HG03095 (cell line): Measurements from ENCODE around the gene ATXN7L1.

Source experiments
- ATAC-seq: cut with Tn5 transposase; IDR thresholded peaks from one replicate; pipeline ENCODE4 v1.9.1; 2021; ENCODE audit warnings: moderate library complexity; ENCODE audit not compliant: unreplicated experiment

Gene ATXN7L1

DNA sequence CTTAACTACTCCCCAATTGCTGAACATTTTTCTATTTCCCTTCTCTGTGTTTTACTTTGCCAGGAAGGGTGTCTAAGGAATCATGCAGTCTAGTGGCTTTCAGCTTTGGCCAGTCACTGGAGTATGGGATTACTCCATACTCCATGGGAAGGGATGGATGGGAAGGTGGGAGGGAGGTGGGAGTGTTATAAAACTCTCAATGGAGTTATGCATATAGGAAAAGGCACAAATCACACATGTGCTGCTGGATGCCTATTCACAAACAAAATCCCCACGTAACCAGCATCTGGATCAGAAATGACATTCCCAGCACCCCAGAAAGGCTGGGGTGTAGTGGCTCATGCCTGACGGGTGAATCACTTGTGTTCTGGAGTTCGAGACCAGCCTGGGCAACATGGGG lies 125.3 kb downstream of the ATXN7L1 start:
- no peak for ATAC-seq

DNA sequence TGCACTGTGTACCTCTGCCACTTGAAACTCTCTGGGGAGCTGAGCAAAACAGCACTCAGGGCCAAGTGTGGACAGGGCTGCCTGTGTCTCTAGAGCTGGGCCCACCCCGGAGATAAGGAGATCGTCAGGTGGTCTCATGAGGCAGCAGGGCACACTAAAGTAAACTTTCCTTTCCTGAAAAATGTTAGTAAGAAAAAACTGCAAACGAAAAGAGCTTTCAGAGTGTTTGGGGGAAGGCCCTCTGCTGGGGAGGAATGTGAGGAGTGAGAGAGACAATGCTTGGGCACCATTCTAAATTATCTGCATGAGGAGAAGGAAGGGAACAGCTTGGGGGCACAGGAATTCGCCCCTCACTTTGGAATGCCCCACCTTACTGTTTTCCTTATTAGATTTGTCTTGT lies 127.7 kb downstream of the ATXN7L1 start:
- no peak for ATAC-seq

DNA sequence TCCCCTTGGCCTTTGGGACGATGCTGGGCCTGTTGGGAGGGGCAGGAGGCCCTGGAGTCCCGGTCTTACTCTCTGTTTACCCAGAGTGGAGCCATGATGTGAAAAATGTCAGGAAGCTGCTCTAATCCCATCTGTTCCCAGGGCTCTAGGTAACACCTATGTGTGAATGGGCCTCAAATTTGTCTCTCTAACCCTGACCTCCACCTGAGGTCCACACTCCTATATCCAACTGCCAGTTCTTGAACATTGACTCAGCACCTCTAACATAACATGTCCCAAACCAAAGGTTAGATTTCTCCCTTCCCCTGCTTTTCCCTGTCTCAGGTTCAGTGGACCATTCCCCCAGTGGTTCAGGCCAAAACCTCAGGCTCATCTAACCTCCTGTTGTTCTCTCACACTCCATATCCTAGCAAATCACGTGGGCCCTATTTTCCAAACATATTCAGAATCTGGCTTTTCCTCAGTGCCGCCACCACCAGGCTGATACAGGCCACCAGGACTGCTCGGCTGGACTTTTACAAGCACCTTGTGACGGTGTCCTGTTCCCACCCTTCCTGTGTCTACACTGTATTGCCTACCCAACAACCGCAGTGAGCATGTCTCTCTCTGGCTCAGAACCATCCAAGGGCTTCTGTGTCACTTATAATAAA lies 130.6 kb downstream of the ATXN7L1 start:
- no peak for ATAC-seq

DNA sequence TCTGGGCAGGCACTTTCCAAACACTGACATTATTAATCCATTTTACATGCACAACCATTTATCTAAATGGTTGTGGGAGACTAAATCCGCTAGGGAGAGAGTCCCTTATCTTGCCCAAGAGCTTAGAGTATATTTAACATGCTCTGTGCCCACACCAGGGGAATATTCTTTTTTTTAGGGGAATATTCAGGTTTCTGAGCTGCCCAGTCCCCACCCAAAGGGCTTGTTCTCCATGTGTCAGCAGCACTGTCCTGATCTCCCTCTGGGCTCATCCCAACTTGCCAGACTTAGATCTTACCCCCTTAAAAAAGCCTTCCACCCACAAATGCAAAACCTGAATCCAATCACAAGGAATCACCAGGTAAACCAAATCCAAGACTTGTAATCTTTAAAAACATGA lies 132.1 kb downstream of the ATXN7L1 start:
- no peak for ATAC-seq

DNA sequence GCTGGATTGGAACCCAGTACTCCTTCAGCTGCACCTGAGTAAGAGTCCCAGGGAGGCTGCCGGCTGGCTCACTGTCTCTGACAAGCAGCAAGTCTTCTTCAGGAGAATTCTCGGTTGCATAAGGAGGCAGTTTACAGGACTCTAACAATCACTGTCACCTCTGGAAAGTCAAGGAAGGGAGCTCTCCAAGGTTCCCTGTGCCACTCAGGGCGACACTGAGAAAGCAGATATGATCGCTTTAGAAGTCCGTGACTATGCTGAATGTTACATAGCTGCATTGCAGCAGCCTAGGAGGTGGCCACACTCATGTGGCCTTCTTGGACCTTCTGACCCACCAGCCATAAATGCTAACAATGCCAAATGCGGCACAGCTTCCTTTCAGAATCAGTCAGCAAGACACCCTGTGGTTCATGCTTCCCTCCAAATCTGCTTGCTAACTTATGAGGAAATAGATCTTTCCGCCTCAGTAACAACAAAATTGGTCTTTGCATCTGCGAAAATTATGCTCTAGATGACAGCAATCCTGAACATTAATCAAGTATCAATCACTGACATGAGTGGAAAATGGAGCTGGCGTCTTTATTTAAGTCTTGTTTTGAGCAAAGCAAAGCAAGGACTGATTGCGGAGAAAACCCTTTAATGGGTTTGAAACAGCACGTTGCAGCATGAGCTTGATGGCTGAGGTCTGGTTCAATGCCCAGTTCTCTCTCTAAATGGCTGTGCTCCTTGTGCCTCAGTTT lies 132.9 kb downstream of the ATXN7L1 start:
- no peak for ATAC-seq

DNA sequence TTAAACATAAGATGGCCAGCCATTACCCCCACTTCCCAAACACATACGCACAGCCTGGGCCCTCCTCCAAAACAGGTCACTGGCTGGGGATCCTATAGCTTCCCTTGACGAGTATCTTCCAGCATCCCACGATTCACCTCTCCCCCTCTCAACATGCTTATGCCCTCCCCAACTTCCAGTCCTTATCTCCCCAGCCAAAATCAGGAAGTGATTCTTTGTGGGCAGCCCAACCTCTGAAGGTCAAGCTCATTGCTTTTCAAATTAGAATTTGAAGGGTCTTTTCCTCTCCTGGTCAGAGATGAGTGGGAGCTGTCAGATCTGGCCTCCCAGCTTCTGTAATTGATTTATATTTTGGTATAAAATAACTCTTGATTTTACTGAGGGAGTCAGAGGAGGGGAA lies 133.6 kb downstream of the ATXN7L1 start:
- no peak for ATAC-seq

DNA sequence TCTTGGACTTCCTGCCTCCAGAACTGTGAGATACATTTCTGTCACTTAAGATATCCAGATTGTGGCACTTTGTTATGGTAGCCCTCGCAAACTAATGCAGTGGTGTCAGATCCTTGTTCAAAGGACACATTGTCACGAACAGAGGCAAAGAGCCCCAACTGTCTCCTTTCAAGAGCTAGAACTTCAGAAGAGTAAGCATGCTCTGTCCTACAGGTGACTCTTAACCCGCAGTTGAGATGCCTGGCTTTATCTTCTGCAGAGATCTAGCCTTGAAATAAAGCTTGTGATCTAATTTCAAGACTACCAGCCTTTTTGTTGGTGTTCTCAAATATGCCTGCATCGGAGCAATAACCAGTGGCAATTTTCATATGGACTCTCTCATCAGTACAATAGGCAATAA lies 134.4 kb downstream of the ATXN7L1 start:
- no peak for ATAC-seq

DNA sequence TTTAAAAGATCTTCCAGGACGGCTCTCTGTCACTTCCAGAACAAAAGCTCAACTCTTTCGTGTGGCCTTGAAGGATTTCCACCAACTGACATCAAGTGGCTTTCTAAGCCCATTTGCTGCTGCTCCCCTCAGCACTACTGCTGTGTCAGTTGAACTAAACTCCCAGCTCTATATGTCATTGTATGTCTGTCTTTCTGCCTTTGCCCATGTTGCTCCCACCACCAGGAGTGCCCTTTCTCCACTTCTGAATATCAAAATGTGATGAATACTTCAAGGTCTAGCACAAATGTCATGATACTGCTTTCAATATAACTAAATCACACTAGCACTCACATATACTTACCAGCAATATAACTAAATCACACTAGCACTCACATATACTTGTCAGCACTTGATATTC lies 138.3 kb downstream of the ATXN7L1 start:
- ATAC-seq = no peak

DNA sequence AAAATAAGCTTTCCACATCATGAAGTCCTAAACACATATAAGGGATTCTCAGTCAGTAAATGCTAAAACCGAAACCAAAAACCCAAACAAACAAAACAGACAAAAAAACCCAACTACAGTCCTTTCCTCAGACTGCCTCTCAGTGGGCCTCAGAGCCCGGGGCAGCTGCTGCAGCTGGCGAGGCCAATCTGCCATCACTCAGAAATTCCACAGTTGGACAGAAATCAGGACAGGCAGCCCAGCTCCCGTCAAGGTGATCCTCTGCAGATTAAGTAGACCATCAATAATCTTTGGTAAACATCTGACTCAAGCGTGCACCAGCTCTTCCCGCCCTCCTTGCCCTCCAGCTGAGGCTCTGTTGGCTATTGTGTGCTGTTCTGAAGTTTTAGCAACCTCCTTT lies 142.2 kb downstream of the ATXN7L1 start:
- no peak for ATAC-seq

DNA sequence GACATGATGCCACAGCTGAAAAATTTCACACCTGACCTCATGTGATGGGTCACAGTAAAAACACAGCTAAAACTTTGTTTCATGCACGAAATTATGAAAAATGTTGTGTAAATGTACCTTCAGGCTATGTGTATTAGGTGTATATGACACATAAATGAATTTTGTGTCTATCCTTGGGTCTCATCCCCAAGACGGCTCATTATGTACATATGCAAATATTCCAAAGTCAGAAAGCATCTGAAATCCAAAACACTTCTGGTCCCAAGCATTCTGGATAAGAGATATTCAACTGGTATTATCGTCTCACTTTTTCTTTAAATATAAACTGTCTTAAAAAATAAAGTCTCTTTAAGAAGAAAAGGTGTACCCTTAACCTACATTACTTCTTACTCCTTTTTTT lies 145.4 kb downstream of the ATXN7L1 start:
- no peak for ATAC-seq

DNA sequence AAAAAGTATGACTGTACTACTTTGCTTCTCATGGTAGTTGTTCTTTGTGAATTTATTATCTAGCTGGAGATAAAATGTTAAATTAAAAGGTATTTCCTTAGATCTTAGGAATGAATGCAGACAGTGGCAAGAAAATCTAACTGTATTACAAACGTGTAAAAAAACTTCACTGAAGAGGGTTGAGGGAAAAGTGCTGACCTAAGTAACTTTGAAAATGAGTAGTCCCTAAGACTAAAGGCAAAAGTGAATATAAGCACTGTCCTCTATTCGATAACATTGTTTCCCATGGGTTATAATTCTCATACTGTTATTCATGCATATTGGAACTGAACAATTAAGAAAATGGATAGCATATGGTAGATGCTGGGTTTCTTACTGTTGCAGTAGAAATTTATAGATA lies 148.4 kb downstream of the ATXN7L1 start:
- no peak for ATAC-seq

DNA sequence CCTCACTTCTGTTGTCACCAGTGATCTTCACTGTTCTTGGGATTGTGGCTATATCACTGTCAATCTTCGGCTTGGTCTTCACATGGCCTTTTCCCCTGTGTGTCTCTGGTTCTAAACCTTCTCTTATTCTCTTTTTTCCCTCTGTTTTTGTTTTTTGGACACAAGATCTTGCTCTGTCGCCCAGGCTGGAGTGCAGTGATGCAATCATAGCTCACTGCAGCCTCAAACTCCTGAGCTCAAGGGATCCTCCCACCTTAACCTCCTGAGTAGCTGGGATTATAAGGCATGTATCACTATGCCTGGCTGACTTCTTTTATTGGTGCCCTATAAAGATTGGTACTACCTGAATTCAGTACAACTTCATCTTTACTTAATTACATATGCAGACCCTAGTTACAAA lies 151.7 kb downstream of the ATXN7L1 start:
- no peak for ATAC-seq

DNA sequence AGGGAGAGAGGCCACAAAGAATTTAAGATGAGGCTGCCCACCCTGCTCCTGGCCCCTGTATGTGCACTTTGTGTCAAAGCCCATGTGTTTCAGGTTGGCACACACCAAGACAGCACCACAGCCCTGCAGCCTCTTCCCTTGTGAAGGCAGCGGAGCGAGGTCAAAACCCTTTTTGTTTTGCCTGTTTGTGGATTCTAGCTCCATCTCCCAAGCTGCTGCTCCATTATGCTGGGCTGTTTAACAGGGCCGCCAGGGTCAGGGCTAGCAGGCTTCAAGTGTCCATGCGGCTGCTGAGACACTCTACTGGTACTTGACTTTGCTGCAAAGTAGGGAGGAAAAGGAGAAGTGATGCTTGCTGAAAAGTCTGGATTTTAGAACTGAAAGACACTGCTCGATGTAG lies 152.8 kb downstream of the ATXN7L1 start:
- no peak for ATAC-seq

DNA sequence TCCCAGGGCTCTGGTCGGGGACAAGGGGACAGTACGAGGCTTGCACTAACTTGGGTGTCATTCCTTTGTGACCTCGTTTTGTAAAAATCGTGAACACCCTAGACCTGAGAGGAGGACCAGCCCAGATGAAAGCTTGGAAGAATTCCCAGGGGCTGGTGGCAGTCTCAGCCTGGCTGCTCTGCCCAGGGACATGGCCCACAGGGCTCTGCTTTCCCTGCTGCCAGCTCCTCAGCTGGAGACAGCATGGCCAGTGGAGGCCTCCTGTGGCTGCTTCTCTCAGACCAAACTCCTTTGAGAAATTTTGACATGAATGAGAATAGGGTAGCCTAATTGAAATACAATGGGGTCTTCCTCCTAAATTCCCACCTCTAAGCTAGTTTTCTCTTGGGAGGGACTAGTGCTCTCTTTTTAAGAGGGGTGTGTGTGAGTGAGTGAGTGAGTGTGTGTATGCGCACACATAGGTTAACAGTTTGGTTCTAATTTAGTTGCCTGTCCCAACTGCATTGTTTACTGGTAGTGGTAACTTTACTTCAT lies 154.8 kb downstream of the ATXN7L1 start:
- ATAC-seq = no peak

DNA sequence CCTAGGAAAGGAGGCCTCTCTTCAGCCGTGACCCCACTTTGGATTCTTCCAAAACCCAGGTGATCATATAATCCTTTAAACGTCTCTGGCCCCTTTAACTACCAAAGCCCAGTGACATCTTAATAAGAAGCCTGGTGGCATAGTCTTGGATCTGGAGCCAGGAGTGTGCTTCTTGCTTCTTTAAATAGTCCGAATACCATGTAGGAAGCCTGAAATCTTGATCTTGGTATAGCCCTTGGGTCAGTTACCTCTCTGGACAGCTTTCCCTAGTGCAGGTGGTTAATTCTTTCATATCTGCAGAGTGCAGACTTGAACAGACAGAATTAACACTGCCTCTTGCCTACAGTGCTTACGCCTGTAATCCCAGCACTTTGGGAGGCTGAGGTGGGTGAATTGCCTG lies 156.5 kb downstream of the ATXN7L1 start:
- no peak for ATAC-seq

DNA sequence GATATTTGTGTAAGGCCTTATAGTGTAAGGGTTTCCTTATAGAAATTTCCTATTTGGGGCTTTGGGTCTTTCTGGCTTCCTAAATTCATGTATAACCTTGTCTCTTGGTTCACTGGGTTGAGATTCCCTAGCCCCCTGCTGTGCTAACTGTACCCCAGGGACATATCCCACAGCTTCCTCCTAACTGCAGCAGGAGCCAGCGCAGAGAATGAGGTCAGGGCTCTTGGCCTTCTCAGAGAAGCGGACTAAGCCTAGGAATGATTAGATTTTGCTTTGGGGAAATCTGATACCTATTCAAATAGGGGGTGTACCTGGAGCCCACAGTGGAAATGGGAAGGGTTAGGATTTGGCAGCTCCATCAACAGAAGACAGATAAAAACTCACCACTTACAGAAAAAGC lies 157.0 kb downstream of the ATXN7L1 start:
- no peak for ATAC-seq

DNA sequence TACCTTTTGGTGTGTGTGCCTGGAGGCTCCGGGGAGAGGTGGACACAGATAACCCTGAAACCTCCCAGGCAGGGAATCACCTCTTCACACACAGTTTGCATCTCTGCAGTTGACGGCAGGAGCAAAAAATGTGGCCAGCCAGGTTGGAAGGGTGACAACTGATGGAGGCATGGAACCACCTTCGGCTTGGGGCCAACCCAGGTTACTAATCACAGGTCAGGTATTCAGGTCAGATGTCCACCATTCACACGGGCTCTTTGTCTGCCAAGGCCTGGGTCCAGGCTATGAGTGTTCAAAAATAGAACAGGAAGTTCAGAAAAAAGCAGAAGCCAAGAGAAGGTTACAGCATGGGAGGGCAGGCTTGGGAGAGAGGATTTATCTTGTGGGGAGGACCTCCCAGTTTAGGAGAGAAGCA lies 157.9 kb downstream of the ATXN7L1 start:
- ATAC-seq = no peak

DNA sequence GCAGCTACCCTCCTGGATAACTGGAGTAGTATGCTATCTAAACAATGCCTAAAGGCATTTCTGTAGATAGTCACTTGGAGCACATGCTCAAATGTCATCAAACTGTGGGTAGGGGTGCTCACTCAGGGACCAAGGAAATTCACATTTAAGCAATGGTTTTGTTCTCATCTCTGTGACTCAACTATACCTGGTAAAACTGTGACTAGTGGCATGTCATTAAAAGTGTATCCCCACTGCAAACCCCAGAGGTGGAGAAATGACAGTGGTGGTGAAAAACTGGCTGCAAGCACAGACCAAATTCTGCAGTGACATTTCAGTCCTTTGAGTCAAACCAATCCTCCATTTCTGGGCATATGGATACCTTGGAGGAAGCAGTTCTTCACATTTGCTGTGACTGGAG lies 160.9 kb downstream of the ATXN7L1 start:
- ATAC-seq = no peak

DNA sequence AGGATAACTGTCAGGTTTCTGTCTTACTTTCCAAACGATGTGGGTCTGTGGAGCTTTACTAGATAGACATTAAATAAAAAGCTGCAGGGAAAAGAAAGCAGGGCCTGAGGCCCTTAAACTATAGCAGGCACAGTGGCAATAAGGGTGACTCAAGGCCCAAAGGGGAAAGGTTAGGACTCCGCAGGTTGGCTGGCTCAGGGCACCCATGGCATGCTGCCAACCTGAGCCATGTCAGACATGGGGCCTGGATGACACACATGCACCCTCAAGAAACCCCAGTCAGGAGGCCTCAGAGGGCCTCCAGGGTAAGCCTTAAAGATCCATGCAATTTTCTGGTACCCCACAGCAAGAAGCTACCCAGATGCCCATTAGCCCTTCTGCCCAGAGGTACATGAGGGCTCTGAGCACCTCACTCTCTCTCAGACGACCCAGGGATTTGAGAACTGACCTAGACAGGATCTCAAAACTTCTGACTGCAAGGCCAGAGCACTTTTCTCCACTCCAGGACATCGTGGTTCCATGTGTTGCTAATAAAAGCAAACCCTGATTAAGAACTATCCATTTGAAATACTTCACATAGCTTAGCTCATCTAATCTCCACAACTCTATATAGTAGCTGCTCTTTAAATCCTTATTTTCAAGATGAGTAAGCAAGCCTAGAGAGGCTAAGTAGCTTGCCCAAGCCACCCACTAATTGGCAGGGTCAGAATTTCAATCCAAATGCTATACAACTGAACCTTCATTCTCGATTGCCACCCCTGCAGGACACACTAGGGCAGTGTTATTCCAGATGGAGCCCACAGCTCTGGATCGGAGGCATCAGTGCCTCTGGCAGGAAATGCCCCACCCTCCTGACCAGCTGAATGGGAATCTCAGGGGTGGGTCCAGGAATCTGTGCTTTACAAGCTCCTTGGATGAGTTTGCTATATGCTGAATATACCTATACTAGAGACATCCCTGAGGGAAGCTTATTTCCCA lies 162.6 kb downstream of the ATXN7L1 start:
- ATAC-seq = no peak

DNA sequence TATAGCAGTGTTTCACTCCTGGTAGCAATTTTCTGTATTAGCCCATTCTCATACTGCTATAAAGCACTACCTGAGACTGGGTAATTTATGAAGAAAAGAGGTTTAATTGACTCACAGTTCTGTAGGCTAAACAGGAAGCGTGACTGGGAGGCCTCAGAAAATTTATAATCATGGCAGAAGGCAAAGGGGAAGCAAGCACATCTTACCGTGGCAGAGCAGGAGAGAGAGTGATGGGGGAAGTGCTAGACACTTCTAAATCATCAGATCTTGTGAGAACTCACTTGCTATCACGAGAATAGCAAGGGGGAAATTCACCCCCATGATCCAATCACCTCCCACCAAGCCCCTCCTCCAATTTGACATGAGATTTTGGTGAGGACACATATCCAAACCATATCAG lies 163.5 kb downstream of the ATXN7L1 start:
- no peak for ATAC-seq

DNA sequence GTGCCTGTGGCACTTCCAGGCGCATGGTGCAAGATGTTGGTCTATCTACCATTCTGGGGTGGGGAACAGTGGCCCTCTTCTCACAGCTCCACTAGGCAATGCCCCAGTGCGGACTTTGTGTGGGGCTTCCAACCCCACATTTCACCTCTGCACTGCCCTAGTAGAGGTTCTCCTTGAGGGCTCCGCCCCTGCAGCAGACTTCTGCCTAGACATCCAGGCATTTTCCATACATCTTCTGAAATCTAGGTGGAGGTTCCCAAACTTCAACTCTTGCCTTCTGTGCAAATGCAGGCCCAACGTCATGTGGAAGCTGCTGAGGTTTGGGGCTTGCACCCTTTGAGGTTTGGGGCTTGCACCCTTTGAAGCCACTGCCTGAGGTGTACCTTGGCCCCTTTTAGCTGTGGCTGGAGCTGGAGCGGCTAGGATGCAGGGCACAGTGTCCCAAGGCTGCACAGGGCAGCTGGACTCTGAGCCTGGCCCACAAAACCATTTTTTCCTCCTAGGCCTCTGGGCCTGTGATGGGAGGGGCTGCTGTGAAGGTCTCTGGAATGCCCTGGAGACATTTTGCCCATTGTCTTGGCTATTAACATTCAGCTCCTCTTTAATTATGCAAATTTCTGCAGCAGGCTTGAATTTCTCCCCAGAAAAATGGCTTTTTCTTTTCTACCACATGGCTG lies 164.5 kb downstream of the ATXN7L1 start:
- ATAC-seq = no peak
